ENCODE results near the gene RNF212.

- no peak for TF ChIP-seq POLR2AphosphoS5 (IDR thresholded peaks at IDR 0.05; ENCODE audit: low read depth)
- TF ChIP-seq, protein P1, sequence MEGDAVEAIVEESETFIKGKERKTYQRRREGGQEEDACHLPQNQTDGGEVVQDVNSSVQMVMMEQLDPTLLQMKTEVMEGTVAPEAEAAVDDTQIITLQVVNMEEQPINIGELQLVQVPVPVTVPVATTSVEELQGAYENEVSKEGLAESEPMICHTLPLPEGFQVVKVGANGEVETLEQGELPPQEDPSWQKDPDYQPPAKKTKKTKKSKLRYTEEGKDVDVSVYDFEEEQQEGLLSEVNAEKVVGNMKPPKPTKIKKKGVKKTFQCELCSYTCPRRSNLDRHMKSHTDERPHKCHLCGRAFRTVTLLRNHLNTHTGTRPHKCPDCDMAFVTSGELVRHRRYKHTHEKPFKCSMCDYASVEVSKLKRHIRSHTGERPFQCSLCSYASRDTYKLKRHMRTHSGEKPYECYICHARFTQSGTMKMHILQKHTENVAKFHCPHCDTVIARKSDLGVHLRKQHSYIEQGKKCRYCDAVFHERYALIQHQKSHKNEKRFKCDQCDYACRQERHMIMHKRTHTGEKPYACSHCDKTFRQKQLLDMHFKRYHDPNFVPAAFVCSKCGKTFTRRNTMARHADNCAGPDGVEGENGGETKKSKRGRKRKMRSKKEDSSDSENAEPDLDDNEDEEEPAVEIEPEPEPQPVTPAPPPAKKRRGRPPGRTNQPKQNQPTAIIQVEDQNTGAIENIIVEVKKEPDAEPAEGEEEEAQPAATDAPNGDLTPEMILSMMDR (IDR thresholded peaks at IDR 0.05; ENCODE audit: insufficient read depth, low read length): no peak
- no peak for TF ChIP-seq REST (IDR thresholded peaks at IDR 0.05; ENCODE audit: insufficient replicate concordance, low read depth)
These were observed 29.0 kb downstream of the RNF212 start for GRCh38 chr4:1084394-1084793.

Measured in HL-60 (cell line).